Fibroblast of villous mesenchyme (primary cell): ENCODE results near the gene METTL2B. TPM values are rescaled to one million over a fixed set of nuclear protein-coding genes. Genes with fewer than 3 reads are reported as not detected.
"Not testable (repeated sequence)": the region's sequence is repeated elsewhere in the genome, so short reads cannot be mapped to it uniquely, and the experiment has no call there.

Experiments used
- DNase-seq: peaks from one replicate; pipeline ENCODE4 v3.0.0-alpha.2; 2010; ENCODE audit warnings: low read depth
- H3K4me3 ChIP-seq: 2 replicates; pipeline ENCODE4 v1.5.1; 2011; ENCODE audit warnings: low read depth, mild to moderate bottlenecking, low read length
- CTCF ChIP-seq: IDR thresholded peaks from 2 replicates; pipeline ENCODE4 v1.5.1; 2012; ENCODE audit warnings: low read depth, mild to moderate bottlenecking, low read length; ENCODE audit not compliant: insufficient read depth
- small RNA-seq: library from RNA; depleted of rRNA; stranded (forward); fragments of <200 nt; gene quantifications from one replicate; pipeline ENCODE3, GENCODE V24; 2012
- total RNA-seq: library from RNA; depleted of rRNA; stranded (reverse); fragments of >200 nt; gene quantifications from 2 replicates; pipeline ENCODE4 v1.2.3, GENCODE V29; 2012

METTL2B gene
- total RNA-seq, 1 donor, result 36.7 TPM

GRCh38 chr7:128530855-128531104 is 54.2 kb downstream of the METTL2B start:
- H3K4me3 ChIP-seq, result peak overlapping the region; percentile 64
- no peak for TF ChIP-seq CTCF
- DNase-seq, result no peak

- peak; percentile 89 for DNase-seq
- peak overlapping the region; percentile 67 for H3K4me3 ChIP-seq
Observed at GRCh38 chr7:128531105-128531954, 54.8 kb downstream of the METTL2B start.

GRCh38 chr7:128531955-128532478 is 55.5 kb downstream of the METTL2B start:
- peak overlapping the region; percentile 67 for H3K4me3 ChIP-seq
- DNase-seq, result peak; percentile 35

- peak overlapping the region; percentile 54 for H3K4me3 ChIP-seq
- DNase-seq, result not testable (repeated sequence)
Observed at GRCh38 chr7:128532956-128533355, 56.4 kb downstream of the METTL2B start.

GRCh38 chr7:128537410-128537809 is 60.9 kb downstream of the METTL2B start:
- H3K4me3 ChIP-seq, result not testable (repeated sequence)
- TF ChIP-seq CTCF, result peak; percentile 28
- DNase-seq, result peak; percentile 26

- DNase-seq, H3K4me3 ChIP-seq: not testable (repeated sequence)
Observed at GRCh38 chr7:128542530-128542929, 66.0 kb downstream of the METTL2B start.

GRCh38 chr7:128543300-128543699 is 66.8 kb downstream of the METTL2B start:
- not testable (repeated sequence) for DNase-seq, H3K4me3 ChIP-seq

GRCh38 chr7:128546319-128546851 is 69.8 kb downstream of the METTL2B start:
- not testable (repeated sequence) for H3K4me3 ChIP-seq, DNase-seq

GRCh38 chr7:128550920-128551319 is 74.4 kb downstream of the METTL2B start:
- no peak for DNase-seq
- no peak overlapping the region for H3K4me3 ChIP-seq
- no peak for TF ChIP-seq CTCF

GRCh38 chr7:128554394-128554793 is 77.8 kb downstream of the METTL2B start:
- not testable (repeated sequence) for DNase-seq, H3K4me3 ChIP-seq

Small RNAs within 50 kb of the gene (small RNA-seq; reads per million reads assigned to genes)
- gene AC010655.1 (not detected), gene AC010655.2 (not detected), gene RF00017 (not detected), gene RNU7-54P (not detected)

Other genes with a start within 250 kb of the METTL2B start
- gene LEP, start 235.5 kb upstream of the METTL2B start, total RNA-seq, result not detected in 2 replicates
- 7.3 and 11.9 TPM in 2 replicates for gene RBM28, start 132.8 kb upstream of the METTL2B start, total RNA-seq
- not detected in 2 replicates for gene PRRT4, start 115.1 kb upstream of the METTL2B start, total RNA-seq
- 54.0 and 60.9 TPM in 2 replicates for gene IMPDH1, start 66.8 kb upstream of the METTL2B start, total RNA-seq
- gene HILPDA, start 20.9 kb upstream of the METTL2B start, total RNA-seq, result 14.7 and 16.4 TPM in 2 replicates
- 0.64 and 2.6 TPM in 2 replicates for gene GARIN1A, start 195.5 kb downstream of the METTL2B start, total RNA-seq